ENCODE measurements around the gene BNIP3. TPM values are rescaled to one million over a fixed set of nuclear protein-coding genes. Genes with fewer than 3 reads are reported as not detected.

Gene BNIP3
- total RNA-seq, 1 donor from 2014 or later: 29.9 TPM

GRCh38 chr10:131936736-131937135, 45.0 kb downstream of the BNIP3 start:
- peaks cover 23% of the 10 kb centered on the region for H3K36me3 Mint-ChIP-seq (ENCODE audit: low read depth, unreplicated experiment)

DNA sequence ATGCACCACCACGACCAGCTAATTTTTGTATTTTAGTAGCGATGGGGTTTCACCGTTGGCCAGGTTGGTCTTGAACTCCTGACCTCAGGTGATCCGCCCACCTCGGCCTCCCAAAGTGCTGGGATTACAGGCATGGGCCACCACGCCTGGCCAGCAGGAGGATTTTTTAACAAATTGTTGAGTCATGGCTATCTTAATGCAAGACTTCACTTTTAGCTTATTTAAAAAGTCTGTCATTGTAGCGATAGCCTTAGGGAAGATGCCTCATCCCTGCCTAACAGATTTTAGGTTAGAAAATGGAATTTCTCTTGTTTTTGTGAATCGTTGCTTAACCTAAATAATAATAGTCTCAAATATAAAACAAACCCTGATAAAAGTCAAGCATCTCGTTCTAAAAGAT, 45.4 kb downstream of the BNIP3 start:
- peaks cover 28% of the 10 kb centered on the region for H3K4me1 Mint-ChIP-seq (ENCODE audit: unreplicated experiment)
- TF ChIP-seq CTCF (IDR thresholded peaks at IDR 0.05; ENCODE audit: unreplicated experiment): no peak
- peaks cover 21% of the 10 kb centered on the region for H3K36me3 Mint-ChIP-seq (ENCODE audit: low read depth, unreplicated experiment)
- H3K27me3 Mint-ChIP-seq (ENCODE audit: unreplicated experiment): no peaks in the 10 kb centered on the region
- H3K4me3 Mint-ChIP-seq (ENCODE audit: unreplicated experiment): no peak overlapping the region
- H3K27ac Mint-ChIP-seq (ENCODE audit: unreplicated experiment): no peak overlapping the region
- no peak for DNase-seq (ENCODE audit: low spot score)
- H3K9me3 Mint-ChIP-seq (ENCODE audit: unreplicated experiment): no peaks in the 10 kb centered on the region

More at GRCh38 chr10:131936736-131937135, 45.0 kb downstream of the BNIP3 start:
- no peak for DNase-seq (ENCODE audit: low spot score)
- Mint-ChIP-seq H3K9me3 (ENCODE audit: unreplicated experiment) (no peaks in the 10 kb centered on the region), H3K4me3 (ENCODE audit: unreplicated experiment) (no peak overlapping the region), H3K4me1 (ENCODE audit: unreplicated experiment) (peaks cover 25% of the 10 kb centered on the region), H3K27ac (ENCODE audit: unreplicated experiment) (no peak overlapping the region), H3K27me3 (ENCODE audit: unreplicated experiment) (no peaks in the 10 kb centered on the region)
- no peak for TF ChIP-seq CTCF (IDR thresholded peaks at IDR 0.05; ENCODE audit: unreplicated experiment)

DNA sequence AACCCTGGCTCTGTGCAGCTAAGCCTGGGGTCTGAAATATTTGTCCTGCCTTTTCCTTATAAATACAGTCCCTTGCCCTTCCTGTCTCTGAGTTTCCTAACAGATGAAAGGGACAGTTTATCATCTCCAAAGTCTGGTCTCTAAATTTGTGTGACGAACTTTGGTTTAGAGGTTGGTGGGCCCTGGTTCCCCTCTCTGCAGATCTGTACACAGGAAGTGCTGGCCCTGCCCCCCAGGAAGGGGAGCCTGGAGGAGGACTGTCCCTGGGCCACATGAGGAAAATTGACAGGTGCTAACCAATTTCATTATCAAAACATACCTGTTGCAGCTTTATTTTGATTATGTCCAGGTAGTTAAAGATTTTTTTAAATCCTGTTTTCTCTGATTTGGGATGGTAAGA, 46.5 kb downstream of the BNIP3 start:
- Mint-ChIP-seq H3K27ac (ENCODE audit: unreplicated experiment) (no peak overlapping the region), H3K36me3 (ENCODE audit: low read depth, unreplicated experiment) (peaks cover 12% of the 10 kb centered on the region), H3K9me3 (ENCODE audit: unreplicated experiment) (no peaks in the 10 kb centered on the region), H3K27me3 (ENCODE audit: unreplicated experiment) (no peaks in the 10 kb centered on the region), H3K4me1 (ENCODE audit: unreplicated experiment) (peaks cover 39% of the 10 kb centered on the region), H3K4me3 (ENCODE audit: unreplicated experiment) (no peak overlapping the region)
- no peak for DNase-seq (ENCODE audit: low spot score)
- no peak for TF ChIP-seq CTCF (IDR thresholded peaks at IDR 0.05; ENCODE audit: unreplicated experiment)

DNA sequence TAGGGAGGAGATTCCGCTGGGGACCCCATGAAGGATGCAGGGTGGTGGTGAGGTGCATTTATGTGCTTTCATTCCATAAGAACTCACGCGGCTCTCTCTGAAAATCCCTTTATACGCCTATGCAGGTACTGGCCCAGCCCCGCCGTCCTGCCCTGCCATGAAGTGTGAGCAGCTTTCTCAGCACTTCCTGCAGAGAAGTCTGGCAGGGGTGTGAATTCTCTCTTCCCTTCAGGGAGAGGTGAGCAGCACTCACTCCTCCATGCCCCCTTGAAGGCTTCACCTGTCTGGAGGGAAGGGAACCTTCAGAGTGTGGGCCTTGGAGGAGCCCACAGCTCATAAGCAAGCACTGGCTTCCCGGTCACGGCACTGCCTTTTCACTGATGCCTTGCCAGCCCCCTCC, 47.0 kb downstream of the BNIP3 start:
- no peaks in the 10 kb centered on the region for H3K9me3 Mint-ChIP-seq (ENCODE audit: unreplicated experiment)
- peaks cover 44% of the 10 kb centered on the region for H3K4me1 Mint-ChIP-seq (ENCODE audit: unreplicated experiment)
- TF ChIP-seq CTCF (IDR thresholded peaks at IDR 0.05; ENCODE audit: unreplicated experiment): no peak
- peaks cover 16% of the 10 kb centered on the region for H3K36me3 Mint-ChIP-seq (ENCODE audit: low read depth, unreplicated experiment)
- no peaks in the 10 kb centered on the region for H3K27me3 Mint-ChIP-seq (ENCODE audit: unreplicated experiment)
- peak overlapping the region; percentile 28 for H3K27ac Mint-ChIP-seq (ENCODE audit: unreplicated experiment)
- no peak overlapping the region for H3K4me3 Mint-ChIP-seq (ENCODE audit: unreplicated experiment)
- no peak for DNase-seq (ENCODE audit: low spot score)

GRCh38 chr10:131933696-131934086, 48.0 kb downstream of the BNIP3 start:
- no peak for DNase-seq (ENCODE audit: low spot score)
- H3K9me3 Mint-ChIP-seq (ENCODE audit: unreplicated experiment): no peaks in the 10 kb centered on the region
- peaks cover under 1% of the 10 kb centered on the region for H3K27me3 Mint-ChIP-seq (ENCODE audit: unreplicated experiment)
- peaks cover 52% of the 10 kb centered on the region for H3K4me1 Mint-ChIP-seq (ENCODE audit: unreplicated experiment)
- peak overlapping the region; percentile 64 for H3K27ac Mint-ChIP-seq (ENCODE audit: unreplicated experiment)
- H3K36me3 Mint-ChIP-seq (ENCODE audit: low read depth, unreplicated experiment): peaks cover 16% of the 10 kb centered on the region
- no peak for TF ChIP-seq CTCF (IDR thresholded peaks at IDR 0.05; ENCODE audit: unreplicated experiment)
- H3K4me3 Mint-ChIP-seq (ENCODE audit: unreplicated experiment): no peak overlapping the region
